Activated CD8-positive, alpha-beta memory T cell treated with anti-CD3 and anti-CD28 coated beads, Interleukin-2, amount 50 U/mL, for 24 hours (primary cell): ENCODE data around the gene PRDX6.
"Not testable (repeated sequence)": the region's sequence is repeated elsewhere in the genome, so short reads cannot be mapped to it uniquely, and the experiment has no call there.

Source experiments
- DNase-seq: peaks from one replicate; pipeline ENCODE4 v3.0.0-alpha.2; 2020; ENCODE audit errors: extremely low read depth

Gene PRDX6

GRCh38 chr1:173496757-173497320 is 19.7 kb downstream of the PRDX6 start:
- DNase-seq: no peak

DNA sequence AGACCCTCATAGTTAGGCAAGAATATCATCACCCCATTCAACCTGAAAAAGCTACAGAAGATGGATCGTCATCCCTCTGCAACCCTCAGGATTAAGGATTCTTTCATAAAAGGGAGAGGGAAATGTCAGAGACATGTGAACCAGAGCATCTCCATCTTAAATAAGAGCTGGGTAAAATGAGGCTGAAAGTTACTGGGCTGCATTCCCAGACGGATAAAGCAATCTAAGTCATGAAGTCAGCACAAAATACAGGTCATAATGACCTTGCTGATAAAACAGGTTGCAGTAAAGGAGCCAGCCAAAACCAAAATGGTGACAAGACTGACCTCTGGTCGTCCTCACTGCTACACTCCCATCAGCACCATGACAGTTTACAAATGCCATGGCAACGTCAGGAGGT is 22.6 kb downstream of the PRDX6 start:
- DNase-seq: no peak

GRCh38 chr1:173502104-173502503 is 25.0 kb downstream of the PRDX6 start:
- no peak for DNase-seq

DNA sequence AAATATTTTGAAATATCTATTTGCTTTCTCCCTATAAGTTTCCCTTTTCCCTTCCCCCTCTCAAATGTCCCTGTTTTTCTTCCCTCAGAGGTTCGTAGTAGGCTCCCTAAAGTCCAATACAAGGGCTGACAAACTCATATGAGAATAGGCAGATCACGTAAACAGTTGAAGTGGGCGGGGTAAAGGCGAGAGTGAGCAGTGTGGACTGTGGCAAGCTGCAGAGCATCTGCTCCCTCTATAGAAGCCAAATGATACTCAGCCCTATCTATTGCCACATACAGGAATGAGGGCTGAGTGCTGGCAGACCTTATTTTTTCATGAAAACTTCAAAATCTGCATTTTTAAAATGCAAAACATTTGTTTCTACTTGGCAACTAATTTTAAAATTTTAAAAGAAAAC is 26.3 kb downstream of the PRDX6 start:
- DNase-seq: no peak

- DNase-seq: no peak
Measured at GRCh38 chr1:173504268-173504667, 27.1 kb downstream of the PRDX6 start.

DNA sequence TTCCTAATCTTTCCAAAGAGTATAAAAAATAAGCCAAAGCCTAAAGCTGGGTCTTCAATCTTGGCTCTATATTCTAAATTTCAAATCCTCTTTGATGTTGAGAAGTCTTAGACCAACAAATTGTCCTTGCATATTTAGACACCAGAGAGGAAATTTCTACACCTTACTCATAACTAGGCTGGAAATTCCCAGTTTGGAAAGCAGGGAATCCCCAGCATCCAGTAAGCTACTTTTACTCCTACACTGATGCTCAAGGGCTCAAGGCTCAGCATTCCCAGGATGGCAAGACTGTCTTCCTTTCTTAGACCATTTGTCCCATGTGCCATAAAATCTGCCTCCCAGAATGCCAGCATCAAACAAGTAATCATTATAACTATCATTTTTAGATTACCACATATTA is 28.3 kb downstream of the PRDX6 start:
- DNase-seq: no peak

GRCh38 chr1:173506437-173506836 is 29.3 kb downstream of the PRDX6 start:
- DNase-seq: no peak

- DNase-seq: no peak
Measured at GRCh38 chr1:173507205-173507846, 30.2 kb downstream of the PRDX6 start.

- DNase-seq: no peak
Measured at GRCh38 chr1:173507847-173508209, 30.7 kb downstream of the PRDX6 start.

GRCh38 chr1:173508541-173508940 is 31.4 kb downstream of the PRDX6 start:
- no peak for DNase-seq

GRCh38 chr1:173509797-173510196 is 32.7 kb downstream of the PRDX6 start:
- no peak for DNase-seq

GRCh38 chr1:173514503-173514902 is 37.4 kb downstream of the PRDX6 start:
- not testable (repeated sequence) for DNase-seq

DNA sequence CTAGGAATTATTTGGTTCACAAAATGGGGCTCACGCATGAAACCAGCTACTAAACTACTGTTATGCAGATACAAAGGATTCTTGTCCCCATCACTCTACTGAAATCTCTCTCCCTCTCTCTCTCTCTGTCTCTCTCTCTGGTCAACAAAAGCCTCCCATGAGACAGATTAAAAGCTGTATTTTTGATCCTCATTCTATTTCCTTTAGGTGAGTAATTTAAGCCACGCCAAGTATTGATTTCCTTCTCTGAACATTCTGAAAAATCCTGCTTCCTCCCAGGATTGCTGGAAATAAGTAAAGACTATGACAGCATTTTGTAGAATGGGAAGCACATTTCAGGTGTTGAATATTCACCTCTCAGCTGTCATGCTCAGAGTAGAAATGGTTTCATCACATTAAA is 43.7 kb downstream of the PRDX6 start:
- no peak for DNase-seq

DNA sequence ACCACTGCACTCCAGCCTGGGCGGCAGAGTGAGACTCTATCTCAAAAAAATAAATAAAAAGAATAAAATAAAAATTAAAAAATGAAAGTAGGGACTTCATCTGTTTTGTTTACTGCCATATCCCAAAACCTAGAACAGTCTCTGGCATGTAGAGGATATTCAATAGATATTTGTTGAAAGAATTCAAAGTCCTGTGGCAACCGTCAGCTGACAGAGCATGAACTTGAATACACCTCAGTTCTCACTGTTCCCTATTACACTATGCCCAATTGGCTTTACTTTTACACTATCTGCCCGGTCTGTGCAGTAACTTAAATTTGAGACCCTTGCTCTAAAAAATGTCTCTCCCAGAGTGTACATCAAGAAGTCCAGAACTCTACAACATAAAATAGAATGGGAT is 46.2 kb downstream of the PRDX6 start:
- DNase-seq: no peak

GRCh38 chr1:173525926-173526325 is 48.8 kb downstream of the PRDX6 start:
- DNase-seq: no peak

GRCh38 chr1:173527151-173527826 is 50.2 kb downstream of the PRDX6 start:
- no peak for DNase-seq

DNA sequence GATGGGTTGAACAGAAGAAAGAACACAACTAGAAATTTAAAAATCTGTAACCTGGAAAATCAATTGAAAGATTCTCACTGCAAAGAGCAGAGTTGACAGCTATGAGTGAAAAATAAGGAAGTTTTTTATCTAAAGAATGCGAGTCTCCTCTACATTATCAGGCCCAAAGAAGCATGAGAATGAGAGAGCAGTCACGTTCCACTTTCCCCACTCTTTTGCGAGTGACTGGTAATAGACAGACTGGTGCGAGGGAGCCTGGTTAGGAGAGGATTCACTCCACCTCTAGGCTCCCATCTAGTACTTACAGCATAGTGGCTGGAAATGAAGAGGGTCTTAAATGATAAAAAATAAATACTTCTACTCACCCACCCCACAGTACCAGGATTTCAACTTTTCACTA is 52.0 kb downstream of the PRDX6 start:
- DNase-seq: no peak

- DNase-seq: no peak
Measured at GRCh38 chr1:173530795-173531693, 53.9 kb downstream of the PRDX6 start.

DNA sequence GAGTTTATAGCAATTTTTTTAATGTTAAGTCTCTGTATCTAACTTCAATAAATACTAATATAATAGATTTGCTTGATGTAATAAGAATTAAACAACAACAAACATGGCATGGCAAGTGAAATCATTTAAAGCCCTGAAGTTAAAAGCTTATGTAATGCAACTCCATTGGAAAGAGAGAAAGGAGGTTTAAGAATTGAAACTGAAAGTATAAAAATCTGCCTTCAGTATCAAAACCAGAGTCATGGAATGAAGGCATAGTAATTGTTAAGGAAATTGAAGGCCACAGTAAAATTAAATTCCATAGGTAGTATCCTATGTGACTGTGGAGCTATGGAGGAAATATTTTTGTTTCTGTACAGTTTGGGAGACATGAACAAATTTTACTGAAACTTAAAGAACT is 55.1 kb downstream of the PRDX6 start:
- DNase-seq: no peak

DNA sequence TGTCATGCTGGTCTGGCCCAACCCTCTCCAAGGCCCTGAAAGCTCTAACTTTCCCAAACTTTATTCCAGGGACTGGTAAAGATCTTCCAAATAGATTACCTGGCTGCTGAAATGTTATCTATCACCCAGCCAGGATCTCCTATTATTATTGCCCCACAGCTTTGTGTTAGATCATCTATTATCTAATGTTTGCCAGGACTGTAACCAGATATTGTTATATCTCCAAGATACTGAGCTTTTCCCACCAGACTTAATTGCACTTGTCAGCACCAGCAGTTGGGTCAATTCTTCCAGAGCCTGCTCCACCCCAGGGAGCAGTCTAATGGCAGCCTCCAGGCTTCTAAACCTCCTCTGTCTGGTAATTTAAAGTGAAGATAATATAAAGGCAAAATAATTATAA is 59.1 kb downstream of the PRDX6 start:
- no peak for DNase-seq
